GM10266 (cell line): ENCODE measurements around the gene MKLN1.

ENCODE experiments used
- DNase-seq: peaks from one replicate; pipeline ENCODE4 v3.0.0; 2012; ENCODE audit errors: extremely low spot score
- CTCF ChIP-seq: IDR thresholded peaks from 2 replicates; pipeline ENCODE4 v1.5.1; 2012; ENCODE audit warnings: mild to moderate bottlenecking, low read depth; ENCODE audit not compliant: control insufficient read depth, insufficient read depth; ENCODE audit errors: missing control alignments

The MKLN1 gene

DNA sequence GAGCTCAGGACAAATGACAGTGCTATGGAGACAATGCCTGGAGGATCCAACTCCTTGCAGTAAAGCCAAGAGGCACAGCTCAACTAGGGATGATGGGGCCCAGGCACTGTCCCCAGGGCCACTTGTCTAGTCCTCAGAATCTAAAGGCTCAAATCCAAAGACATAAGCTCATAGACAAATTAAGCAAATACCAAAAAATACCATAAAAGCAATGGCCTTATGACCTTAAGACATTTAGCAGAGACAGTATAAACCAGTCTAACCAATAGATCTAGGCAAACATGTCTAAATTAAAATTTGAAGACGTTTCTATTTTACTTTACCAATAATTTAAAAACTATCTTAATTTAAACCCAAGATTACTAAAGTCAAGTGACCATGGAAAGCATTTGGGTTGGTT lies 14.8 kb upstream of the MKLN1 start:
- no peak for TF ChIP-seq CTCF
- DNase-seq: no peak

DNA sequence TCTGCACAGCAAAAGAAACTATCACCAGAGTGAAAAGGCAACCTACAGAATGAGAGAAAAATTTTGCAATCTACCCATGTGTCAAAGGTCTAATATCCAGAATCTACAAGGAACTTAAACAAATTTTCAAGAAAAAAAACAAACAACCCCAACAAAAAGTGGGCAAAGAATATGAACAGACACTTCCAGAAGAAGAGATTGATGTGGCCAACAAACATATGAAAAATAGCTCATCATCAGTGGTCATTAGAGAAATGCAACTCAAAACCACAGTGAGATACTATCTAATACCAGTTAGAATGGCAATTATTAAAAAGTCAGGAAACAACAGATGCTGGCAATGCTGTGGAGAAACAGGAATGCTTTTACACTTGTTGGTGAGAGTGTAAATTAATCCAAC lies 7.1 kb upstream of the MKLN1 start:
- no peak for DNase-seq
- no peak for TF ChIP-seq CTCF

DNA sequence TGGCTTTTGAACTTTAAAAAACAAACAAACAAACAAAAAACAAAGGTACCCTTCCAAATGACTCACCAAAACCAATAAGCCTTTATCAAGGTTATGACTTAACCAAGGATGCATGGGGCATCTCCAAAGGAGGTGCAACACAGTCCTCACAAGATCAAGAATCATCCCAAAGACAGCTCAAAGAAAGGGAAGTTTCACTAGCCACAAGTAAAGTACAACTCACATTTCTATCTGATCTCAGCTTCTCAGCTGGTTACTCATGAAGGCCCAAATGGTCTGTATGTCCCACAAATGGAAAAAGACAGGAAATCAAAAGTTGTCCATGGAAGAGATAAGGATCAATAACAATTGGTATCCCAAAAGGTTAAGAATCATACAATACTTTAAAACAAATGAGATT lies 6.0 kb upstream of the MKLN1 start:
- no peak for TF ChIP-seq CTCF

GRCh38 chr7:131322061-131322460 lies 5.6 kb upstream of the MKLN1 start:
- DNase-seq: no peak
- no peak for TF ChIP-seq CTCF

More for the DNA sequence above, 6.0 kb upstream of the MKLN1 start:
- DNase-seq: no peak

DNA sequence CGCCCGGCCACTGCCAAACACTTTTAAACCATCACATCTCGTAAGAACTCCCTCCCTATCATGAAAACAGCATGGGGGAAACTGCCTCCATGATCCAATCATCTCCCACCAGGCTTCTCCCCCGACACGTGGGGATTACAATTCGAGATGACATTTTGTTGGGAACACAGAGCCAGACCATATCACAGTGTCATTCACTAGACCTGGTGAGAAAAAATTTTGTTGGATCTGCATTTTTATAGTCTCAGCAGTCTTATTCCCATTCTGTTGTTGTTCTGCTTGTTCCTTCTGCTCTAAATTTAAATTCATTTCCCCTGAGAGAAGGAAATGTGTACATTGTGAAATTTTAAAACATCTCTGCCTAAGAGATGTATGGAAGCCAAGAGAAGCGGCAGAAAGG lies 4.8 kb upstream of the MKLN1 start:
- TF ChIP-seq CTCF: no peak
- DNase-seq: no peak

- no peak for DNase-seq
- TF ChIP-seq CTCF: no peak
These were observed 2.4 kb upstream of the MKLN1 start for GRCh38 chr7:131325179-131325840.

GRCh38 chr7:131326576-131326975 lies 1.1 kb upstream of the MKLN1 start:
- no peak for DNase-seq
- no peak for TF ChIP-seq CTCF
